Urothelium cell line (cell line): ENCODE results near the gene LY6G5B.
"Not testable (repeated sequence)": the region's sequence is repeated elsewhere in the genome, so short reads cannot be mapped to it uniquely, and the experiment has no call there.

Experiments used
- DNase-seq: peaks from one replicate; pipeline ENCODE4 v3.0.0; 2011; ENCODE audit warnings: low spot score, mixed read lengths
- FAIRE-seq: peaks from 2 replicates; lab custom pipeline; 2011; peaks lifted over from hg19 to GRCh38; lab: Jason Lieb, UNC

LY6G5B gene

DNA sequence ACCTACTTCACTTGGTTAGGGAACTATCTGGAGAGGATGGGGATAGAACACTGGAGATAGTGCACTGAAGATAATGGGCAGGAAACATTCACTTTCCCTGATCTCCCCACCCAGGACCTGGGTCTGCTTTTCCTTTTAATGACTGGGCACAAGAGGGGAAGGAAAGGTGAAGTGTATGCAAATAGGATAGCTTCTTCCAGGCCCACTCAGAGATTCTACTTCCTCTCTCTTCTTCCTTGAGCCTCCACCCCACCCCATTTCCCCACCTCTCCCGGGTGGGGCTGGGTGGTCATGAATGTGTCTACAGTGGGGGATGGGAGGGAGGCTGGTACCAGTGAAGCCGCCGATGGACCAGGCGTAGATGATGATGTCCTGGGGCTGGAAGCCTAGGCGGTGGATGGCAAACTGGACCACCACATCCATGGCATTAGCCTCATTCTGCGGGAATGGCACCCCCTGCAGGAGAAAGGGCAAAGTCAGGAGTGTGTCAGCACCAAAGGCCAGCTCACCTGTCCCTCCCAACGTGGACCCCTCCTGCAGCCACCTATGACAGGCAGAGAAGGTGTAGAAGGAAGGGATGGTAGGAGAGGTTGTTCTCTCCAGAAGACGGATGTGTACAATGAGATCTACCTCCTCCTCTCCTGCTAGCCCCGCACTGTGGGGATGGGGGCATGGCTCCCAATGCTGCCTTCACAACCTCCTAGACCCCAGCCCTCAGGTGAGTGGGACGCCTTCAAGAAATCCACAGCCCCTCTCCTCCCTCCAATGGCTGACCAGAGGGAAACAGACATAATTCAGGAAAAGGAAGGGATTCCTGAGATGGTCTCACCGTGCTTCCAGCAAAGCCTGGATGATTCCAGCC lies 19.7 kb downstream of the LY6G5B start:
- FAIRE-seq, result peak; percentile 46
- DNase-seq, result no peak

- no peak for FAIRE-seq
- DNase-seq, result no peak
Measured at GRCh38 chr6:31690231-31691077, 20.7 kb downstream of the LY6G5B start.

DNA sequence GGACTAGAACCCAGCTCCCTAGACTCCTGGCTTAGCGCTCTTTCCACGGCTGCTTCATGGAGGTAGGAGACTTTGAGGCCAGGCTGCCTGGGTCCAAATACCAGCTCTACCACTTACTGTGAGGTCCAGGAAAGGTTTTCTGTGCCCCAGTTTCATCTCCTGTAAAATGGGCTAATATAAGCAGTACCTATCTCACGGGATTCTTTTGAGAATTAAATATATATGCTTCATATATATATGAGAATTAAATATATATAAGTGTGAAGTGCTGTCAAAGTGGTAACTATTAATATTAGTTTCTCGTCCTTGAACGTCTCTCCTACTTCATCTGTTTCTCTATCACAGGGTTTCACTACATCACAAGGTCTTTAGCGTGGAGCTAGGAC lies 21.3 kb downstream of the LY6G5B start:
- FAIRE-seq (no peak), DNase-seq (no peak)

GRCh38 chr6:31691564-31692108 lies 21.9 kb downstream of the LY6G5B start:
- FAIRE-seq, result no peak

GRCh38 chr6:31692353-31692752 lies 22.6 kb downstream of the LY6G5B start:
- DNase-seq, result no peak
- FAIRE-seq, result no peak

More at GRCh38 chr6:31691564-31692108, 21.9 kb downstream of the LY6G5B start:
- DNase-seq, result no peak

- no peak for FAIRE-seq
- DNase-seq, result no peak
Measured at GRCh38 chr6:31692886-31693285, 23.1 kb downstream of the LY6G5B start.

DNA sequence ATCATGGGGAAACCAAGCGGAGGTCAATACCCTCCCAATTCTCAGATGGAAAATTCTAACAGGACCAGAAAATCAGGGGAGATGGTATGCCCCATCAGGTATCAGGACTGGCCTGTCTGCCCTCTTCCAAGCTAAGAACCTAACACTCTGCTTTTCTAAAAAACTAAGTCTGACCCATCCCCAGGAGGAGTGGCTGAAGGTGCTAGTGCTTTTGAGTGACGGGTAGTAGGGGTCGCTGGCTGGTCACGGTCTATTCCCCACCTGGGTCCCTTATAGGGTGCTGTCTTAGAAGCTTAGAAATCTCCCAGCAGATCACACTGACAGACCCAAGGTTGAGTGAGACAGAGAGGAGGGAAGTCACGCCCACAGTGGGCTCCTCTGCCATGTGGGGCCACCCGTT lies 23.8 kb downstream of the LY6G5B start:
- FAIRE-seq, result no peak
- no peak for DNase-seq

GRCh38 chr6:31697555-31697954 lies 27.8 kb downstream of the LY6G5B start:
- FAIRE-seq (no peak), DNase-seq (no peak)

DNA sequence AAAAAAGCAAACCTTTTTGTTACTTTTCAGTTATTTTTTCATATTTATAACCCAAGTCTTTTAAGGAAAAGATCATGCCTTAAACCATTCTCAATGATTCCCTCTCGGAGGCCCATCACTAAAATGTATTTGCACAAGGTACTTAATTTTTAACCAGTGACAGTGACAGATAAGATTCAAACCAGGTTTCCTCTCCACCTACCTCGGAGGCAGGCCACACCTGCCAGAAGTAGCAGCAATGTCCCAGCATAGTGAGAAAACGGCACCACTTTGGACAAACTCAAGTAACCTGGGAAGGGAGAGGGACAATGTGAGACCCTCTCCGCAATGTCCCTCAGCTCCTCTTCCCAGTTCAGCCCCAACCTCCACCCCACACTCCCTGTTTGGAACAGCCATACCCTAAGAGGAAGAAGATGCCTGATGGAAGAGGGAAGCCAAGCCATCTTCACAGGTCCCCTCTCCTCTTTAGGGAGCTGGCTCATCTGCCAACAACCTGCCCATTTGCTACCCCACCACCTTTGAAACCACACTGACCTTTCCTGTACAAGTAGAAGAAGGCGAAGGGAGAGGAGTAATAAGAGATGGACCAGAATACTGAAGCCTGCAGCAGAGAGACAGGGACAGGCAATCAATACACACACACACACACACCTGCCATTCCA lies 31.1 kb downstream of the LY6G5B start:
- DNase-seq (no peak), FAIRE-seq (no peak)

- FAIRE-seq, result no peak
- no peak for DNase-seq
Measured at GRCh38 chr6:31701666-31702404, 32.1 kb downstream of the LY6G5B start.

DNA sequence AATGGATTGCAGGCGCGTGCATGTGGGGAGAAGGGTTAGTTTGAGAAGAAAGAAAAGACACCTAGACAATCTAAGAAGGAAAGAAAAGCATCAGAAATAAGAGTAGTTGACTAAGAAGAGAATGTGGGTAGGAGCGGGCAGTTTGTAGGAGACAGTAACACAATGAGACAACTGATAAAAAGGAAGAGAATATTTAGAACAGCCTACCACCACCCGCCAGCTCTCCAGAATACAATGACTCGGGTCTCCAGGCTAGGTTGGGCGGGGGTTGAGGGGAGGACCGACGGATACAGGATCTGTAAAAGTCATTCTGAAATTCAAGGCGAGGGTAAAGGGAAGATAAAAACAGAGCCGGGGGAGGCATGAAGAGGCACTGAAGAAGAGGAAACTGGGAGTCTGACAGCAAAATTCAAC lies 32.6 kb downstream of the LY6G5B start:
- DNase-seq (peak; percentile 26), FAIRE-seq (no peak)

DNA sequence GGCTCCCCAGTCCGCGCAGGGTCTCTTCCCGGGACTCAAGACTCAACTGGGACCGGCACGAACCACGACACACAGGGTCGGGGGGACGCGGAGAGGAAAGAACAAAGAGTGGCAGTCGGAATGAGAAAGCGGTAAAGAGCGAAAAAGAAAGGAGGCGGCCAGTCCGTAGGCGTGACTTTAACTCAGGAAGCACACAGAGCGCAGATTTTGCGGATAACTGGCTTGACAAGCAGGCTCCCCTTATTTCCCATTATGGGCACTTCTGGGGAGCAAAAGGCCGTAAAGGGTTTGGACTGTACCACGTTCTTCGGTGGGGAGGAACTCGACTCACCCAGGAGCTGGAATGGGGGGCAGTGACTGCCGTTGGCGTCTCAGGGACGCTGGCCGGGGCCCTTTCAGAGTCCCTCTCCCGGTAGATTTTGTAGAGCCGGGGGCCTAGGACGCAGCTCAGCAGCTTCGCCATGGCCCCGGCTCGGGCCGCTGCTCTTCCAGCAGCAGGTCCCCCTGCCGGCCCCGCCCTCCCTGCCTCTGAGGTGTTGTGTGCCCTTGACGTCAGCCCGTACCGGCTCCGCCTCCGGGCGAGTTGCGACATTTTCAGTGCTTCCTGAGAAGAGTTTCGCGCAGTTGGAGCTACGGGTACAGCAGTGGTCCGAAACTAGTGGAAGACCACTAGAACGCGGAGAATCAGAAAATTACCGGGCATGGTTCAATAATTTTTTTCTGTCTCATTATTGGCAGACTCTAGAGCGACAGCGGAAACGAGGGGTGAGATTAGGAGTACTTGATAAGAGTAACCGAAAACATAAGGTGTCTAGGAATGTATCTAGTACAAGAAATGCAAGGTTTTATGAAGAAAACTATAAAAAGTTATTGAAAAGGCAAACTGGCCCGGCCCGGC lies 33.3 kb downstream of the LY6G5B start, which contains the start of gene ABHD16A:
Gene ABHD16A, minus strand, starts transcription at position 506 of the 898 bp plus-strand sequence. Its CDS starts 43 bp downstream, at position 463.
- peak; percentile 69 for FAIRE-seq
- peak; percentile 99 for DNase-seq

DNA sequence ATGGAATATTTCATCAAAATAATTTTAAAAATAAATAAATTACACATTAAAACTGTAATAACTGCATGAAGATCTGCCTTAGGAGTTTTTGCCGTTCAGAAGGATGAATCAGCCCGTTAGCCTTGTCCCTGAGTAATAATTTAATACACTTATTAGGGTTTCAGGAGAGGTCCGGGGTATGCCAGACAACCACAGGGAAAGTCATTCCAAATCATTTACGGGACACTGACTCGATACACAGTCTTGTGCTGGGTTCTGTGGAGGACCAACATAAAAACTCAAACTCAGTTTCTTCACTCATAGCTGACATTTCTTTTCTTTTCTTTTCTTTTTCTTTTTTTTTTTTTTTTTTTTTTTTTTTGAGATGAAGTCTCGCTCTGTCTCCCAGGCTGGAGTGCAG lies 36.2 kb downstream of the LY6G5B start:
- FAIRE-seq (no peak), DNase-seq (no peak)

GRCh38 chr6:31706599-31706998 lies 36.8 kb downstream of the LY6G5B start, which contains the start of gene LY6G6F:
TSS of gene LY6G6F (plus strand) at chr6:31706866. CDS start at chr6:31706907, 41 bp downstream.
- FAIRE-seq (no peak), DNase-seq (no peak)

DNA sequence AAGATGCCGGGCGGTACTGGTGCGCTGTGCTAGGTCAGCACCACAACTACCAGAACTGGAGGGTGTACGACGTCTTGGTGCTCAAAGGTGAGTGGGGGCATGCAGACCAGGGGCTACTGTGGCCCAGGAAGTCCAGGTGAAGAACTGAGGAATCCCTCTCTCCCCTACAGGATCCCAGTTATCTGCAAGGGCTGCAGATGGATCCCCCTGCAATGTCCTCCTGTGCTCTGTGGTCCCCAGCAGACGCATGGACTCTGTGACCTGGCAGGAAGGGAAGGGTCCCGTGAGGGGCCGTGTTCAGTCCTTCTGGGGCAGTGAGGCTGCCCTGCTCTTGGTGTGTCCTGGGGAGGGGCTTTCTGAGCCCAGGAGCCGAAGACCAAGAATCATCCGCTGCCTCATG lies 37.9 kb downstream of the LY6G5B start:
- DNase-seq (no peak), FAIRE-seq (no peak)

GRCh38 chr6:31708224-31708623 lies 38.4 kb downstream of the LY6G5B start:
- DNase-seq, result no peak
- no peak for FAIRE-seq

- not testable (repeated sequence) for FAIRE-seq, DNase-seq
Measured at GRCh38 chr6:31709157-31709556, 39.4 kb downstream of the LY6G5B start.

- no peak for FAIRE-seq
- no peak for DNase-seq
Measured at GRCh38 chr6:31710523-31711219, 40.9 kb downstream of the LY6G5B start.
